ENCODE measurements around the gene SCGB1C2.
"Not testable (repeated sequence)": the region's sequence is repeated elsewhere in the genome, so short reads cannot be mapped to it uniquely, and the experiment has no call there.

SCGB1C2 gene

DNA sequence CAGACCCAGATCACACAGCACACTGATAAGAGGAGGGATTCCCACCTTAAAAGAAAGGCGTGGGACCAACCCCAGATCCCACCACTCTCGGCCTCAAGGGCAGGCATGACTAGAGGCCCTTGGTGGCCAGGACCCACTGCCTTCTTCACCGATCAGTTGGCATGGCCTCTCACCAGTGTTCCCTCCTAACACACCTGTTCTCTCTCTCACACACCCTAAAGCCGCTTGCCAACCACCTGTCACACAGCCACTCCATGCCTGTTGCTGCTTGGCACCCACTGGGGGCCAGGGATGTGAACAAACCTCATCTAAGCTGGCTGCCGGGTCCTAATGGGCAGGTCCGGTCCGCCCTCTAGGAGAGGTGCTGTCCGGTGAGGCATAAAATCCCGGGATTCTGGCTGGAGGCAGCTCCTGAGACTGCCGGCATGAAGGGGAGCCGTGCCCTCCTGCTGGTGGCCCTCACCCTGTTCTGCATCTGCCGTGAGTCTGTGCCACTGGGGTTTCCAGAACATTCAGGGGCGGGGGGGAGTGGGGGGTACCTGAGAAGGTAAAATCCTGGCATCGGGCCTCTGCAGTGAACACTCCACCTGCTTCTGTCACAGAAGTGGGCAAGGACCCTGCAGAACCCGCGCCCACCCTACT lies at the start of gene SCGB1C2:
SCGB1C2 (plus strand) TSS at position 404 of the 642 bp plus-strand sequence; CDS start at position 426, 22 bp downstream.
- DNase-seq (ENCODE audit: extremely low read depth, low read depth) = not testable (repeated sequence)

- not testable (repeated sequence) for DNase-seq (ENCODE audit: extremely low read depth, low read depth)
Observed at GRCh38 chr17:113111-113510, 24.3 kb upstream of the SCGB1C2 start.

- peak; percentile 48 for TF ChIP-seq CTCF (IDR thresholded peaks at IDR 0.05; ENCODE audit: low read depth, low read length)
- DNase-seq (ENCODE audit: extremely low read depth, low read depth) = not testable (repeated sequence)
Observed at GRCh38 chr17:118339-118917, 18.9 kb upstream of the SCGB1C2 start.

DNA sequence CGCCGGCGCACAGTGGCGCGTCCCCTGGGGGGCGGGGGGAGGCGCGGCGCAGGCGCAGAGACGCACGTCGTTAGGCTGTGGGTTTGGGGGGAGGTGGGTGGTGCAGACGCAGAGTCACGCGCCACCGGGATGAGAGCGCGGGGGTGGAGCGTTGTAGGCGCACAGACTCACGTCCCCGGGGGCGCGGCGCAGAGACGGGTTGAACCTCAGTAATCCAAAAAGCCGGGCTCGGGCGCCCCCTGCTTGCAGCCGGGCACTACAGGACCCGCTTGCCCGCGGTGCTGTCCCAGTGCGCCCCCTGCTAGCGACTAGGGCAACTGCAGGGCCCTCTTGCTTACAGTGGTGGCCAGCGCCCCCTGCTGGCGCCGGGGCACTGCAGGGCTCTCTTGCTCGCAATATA lies 3.4 kb upstream of the SCGB1C2 start:
- DNase-seq (ENCODE audit: extremely low read depth, low read depth) = not testable (repeated sequence)

DNA sequence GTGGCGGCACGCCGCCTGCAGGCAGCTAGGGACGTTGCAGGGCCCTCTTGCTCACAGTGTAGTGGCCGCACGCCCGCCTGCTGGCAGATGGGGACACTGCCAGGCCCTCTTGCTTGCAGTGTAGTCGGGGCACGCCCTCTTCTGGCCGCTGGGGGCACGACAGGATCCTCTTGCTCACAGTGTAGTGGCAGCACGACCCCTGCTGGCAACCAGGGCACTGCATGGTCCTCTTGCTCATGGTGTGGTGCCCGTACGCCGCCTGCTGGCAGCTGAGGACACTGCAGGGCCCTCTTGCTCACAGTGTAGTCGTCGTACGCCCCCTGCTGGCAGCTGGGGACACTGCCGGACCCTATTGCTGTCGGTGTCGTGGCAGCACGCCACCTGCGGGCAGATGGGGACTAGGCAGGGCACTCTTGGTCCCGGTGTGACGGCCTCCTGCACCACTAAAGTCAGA lies 3.0 kb upstream of the SCGB1C2 start:
- DNase-seq (ENCODE audit: extremely low read depth, low read depth) = not testable (repeated sequence)

DNA sequence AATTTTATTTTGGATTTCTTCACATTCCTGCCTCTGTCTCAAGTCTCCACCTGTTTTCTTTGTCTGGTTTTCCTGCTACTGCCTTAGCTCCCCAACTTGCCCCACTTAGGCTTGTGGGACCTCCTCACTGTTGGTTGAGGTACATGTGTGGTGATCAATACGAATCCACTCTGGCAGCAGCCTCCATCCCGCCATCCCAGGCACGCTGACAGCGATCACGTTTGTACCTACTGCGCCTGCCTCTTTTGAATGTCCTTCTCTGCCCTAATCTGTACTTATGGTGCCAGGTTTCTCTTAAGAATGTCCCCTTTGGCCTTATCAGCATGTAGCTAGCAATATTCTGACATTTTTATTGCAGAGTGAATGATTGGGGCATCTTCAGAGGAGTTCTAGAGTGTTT lies 2.3 kb upstream of the SCGB1C2 start:
- not testable (repeated sequence) for DNase-seq (ENCODE audit: extremely low read depth, low read depth)

- DNase-seq (ENCODE audit: extremely low read depth, low read depth) = not testable (repeated sequence)
Observed at GRCh38 chr17:135895-136294, 1.5 kb upstream of the SCGB1C2 start.

DNA sequence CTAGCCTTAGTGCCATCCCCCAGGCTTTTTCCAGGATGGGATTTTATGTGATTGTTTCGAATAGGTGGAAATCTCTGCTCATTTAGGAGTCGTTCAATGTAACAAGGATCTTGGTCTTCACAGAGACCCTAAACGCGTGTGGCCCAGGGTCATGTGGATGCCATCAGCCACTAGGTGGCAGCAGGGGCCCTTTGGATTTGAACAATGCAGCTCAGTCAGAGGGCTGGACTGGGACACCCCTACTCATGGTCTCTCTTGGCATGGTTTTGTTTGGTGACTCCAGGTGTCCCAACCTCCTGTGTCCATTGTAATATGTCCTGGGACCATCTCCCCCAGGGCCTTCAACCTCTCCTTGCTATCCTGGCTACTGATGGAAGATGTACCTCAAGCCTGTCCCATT lies 838 bp upstream of the SCGB1C2 start:
- TF ChIP-seq CTCF (IDR thresholded peaks at IDR 0.05; ENCODE audit: low read depth, low read length) = peak; percentile 28
- DNase-seq (ENCODE audit: extremely low read depth, low read depth) = not testable (repeated sequence)

- DNase-seq (ENCODE audit: extremely low read depth, low read depth) = not testable (repeated sequence)
Observed at GRCh38 chr17:139401-140205, 2.2 kb downstream of the SCGB1C2 start.

DNA sequence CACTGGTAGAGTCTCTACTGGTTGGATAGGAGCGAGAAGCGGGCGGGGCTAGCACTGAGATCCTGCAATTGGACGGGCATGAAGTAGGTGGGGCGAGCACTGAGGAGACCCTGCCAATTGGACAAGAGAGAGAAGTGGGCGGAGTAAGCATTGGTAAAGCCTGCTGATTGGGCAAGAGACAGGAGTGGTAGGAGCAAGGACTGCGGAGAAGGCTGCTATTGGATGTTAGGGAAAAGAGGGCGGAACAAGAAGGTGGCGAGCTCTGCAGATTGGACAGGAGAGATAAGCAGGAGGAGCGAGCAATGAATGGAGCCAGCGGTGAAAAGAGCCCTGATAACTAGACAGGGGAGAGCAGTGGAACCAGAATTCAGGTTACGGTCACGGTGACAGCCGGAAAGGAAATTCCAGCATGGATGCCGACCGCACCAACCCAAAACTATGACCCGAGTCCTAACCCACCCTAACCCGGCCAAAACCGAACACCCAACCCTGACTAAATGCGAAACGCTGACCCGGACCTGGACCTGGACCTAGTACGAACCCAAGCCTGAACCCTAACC lies 4.8 kb downstream of the SCGB1C2 start:
- TF ChIP-seq CTCF (IDR thresholded peaks at IDR 0.05; ENCODE audit: low read depth, low read length) = no peak
- DNase-seq (ENCODE audit: extremely low read depth, low read depth) = no peak

All from AG09319 (cell line).